ENCODE measurements around the gene KIF18A.

The KIF18A gene

GRCh38 chr11:28133146-28133545 is 25.2 kb upstream of the KIF18A start:
- Histone ChIP-seq H3K27me3 (ENCODE audit: insufficient read depth, poor library complexity, severe bottlenecking) (no peaks in the 10 kb centered on the region), H3K27ac (replicated peaks) (no peak overlapping the region), H3K4me3 (replicated peaks; ENCODE audit: insufficient read depth, low read length) (no peak overlapping the region)
- TF ChIP-seq REST (IDR thresholded peaks at IDR 0.05; ENCODE audit: insufficient replicate concordance, low read depth) (no peak), SPI1 (IDR thresholded peaks at IDR 0.05; ENCODE audit: borderline replicate concordance, low read depth) (no peak), CTCF (IDR thresholded peaks at IDR 0.05; ENCODE audit: insufficient read depth, low read length) (no peak), POLR2AphosphoS5 (IDR thresholded peaks at IDR 0.05; ENCODE audit: low read depth) (no peak), GABPA (IDR thresholded peaks at IDR 0.05; ENCODE audit: low read depth) (no peak)
- DNase-seq (ENCODE audit: low read depth in 1 of 2, low spot score in 1 of 2) = no peak

- no peaks in the 10 kb centered on the region for H3K27me3 ChIP-seq (ENCODE audit: insufficient read depth, poor library complexity, severe bottlenecking)
- TF ChIP-seq SPI1 (IDR thresholded peaks at IDR 0.05; ENCODE audit: borderline replicate concordance, low read depth) (no peak), CTCF (IDR thresholded peaks at IDR 0.05; ENCODE audit: insufficient read depth, low read length) (no peak), REST (IDR thresholded peaks at IDR 0.05; ENCODE audit: insufficient replicate concordance, low read depth) (no peak), POLR2AphosphoS5 (IDR thresholded peaks at IDR 0.05; ENCODE audit: low read depth) (no peak), GABPA (IDR thresholded peaks at IDR 0.05; ENCODE audit: low read depth) (no peak)
- no peak for DNase-seq (ENCODE audit: low read depth in 1 of 2, low spot score in 1 of 2)
- H3K27ac ChIP-seq (replicated peaks) = no peak overlapping the region
- no peak overlapping the region for H3K4me3 ChIP-seq (replicated peaks; ENCODE audit: insufficient read depth, low read length)
These were observed 24.6 kb upstream of the KIF18A start for GRCh38 chr11:28132548-28132947.

- Histone ChIP-seq H3K27me3 (ENCODE audit: insufficient read depth, poor library complexity, severe bottlenecking) (no peaks in the 10 kb centered on the region), H3K27ac (replicated peaks) (no peak overlapping the region), H3K4me3 (replicated peaks; ENCODE audit: insufficient read depth, low read length) (no peak overlapping the region)
- DNase-seq (ENCODE audit: low read depth in 1 of 2, low spot score in 1 of 2) = no peak
- no peak for TF ChIP-seq REST (IDR thresholded peaks at IDR 0.05; ENCODE audit: insufficient replicate concordance, low read depth)
These were observed 15.2 kb upstream of the KIF18A start for GRCh38 chr11:28123151-28123581.

- Histone ChIP-seq H3K27me3 (ENCODE audit: insufficient read depth, poor library complexity, severe bottlenecking) (no peaks in the 10 kb centered on the region), H3K27ac (replicated peaks) (no peak overlapping the region), H3K4me3 (replicated peaks; ENCODE audit: insufficient read depth, low read length) (no peak overlapping the region)
- no peak for TF ChIP-seq CTCF (IDR thresholded peaks at IDR 0.05; ENCODE audit: insufficient read depth, low read length)
- TF ChIP-seq SPI1 (IDR thresholded peaks at IDR 0.05; ENCODE audit: borderline replicate concordance, low read depth) = no peak
- no peak for TF ChIP-seq REST (IDR thresholded peaks at IDR 0.05; ENCODE audit: insufficient replicate concordance, low read depth)
- TF ChIP-seq GABPA (IDR thresholded peaks at IDR 0.05; ENCODE audit: low read depth) = no peak
- DNase-seq (ENCODE audit: low read depth in 1 of 2, low spot score in 1 of 2) = no peak
These were observed 9.8 kb upstream of the KIF18A start for GRCh38 chr11:28117712-28118111.
